SJSA1 (cell line): ENCODE results near the gene PHLDB3. TPM values are rescaled to one million over a fixed set of nuclear protein-coding genes. Genes with fewer than 3 reads are reported as not detected.
A peak's percentile ranks its signal among the peaks of the same experiment; 100 is the strongest.
"Not testable (repeated sequence)": the region's sequence is repeated elsewhere in the genome, so short reads cannot be mapped to it uniquely, and the experiment has no call there.

Experiments used
- DNase-seq, 2 experiments: peaks; one replicate each; pipeline ENCODE4 v3.0.0-alpha.2; 2015 to 2020; ENCODE audit warnings: low spot score in 2 of 2, low read depth in 1 of 2
- H3K27ac ChIP-seq: fragments of 250-450 bp; sonication (Bioruptor Pico); 2 replicates; pipeline ENCODE4 v1.5.1; 2020; ENCODE audit warnings: mild to moderate bottlenecking, moderate library complexity
- H3K27me3 ChIP-seq: fragments of 250-450 bp; sonication (Bioruptor Pico); replicated peaks from 2 replicates; pipeline ENCODE4 v1.5.1; 2020; ENCODE audit warnings: mild to moderate bottlenecking, moderate library complexity
- H3K36me3 ChIP-seq: fragments of 250-450 bp; sonication (Bioruptor Pico); 2 replicates; pipeline ENCODE4 v1.5.1; 2020; ENCODE audit warnings: mild to moderate bottlenecking
- H3K4me1 ChIP-seq: fragments of 250-450 bp; sonication (Bioruptor Pico); replicated peaks from 2 replicates; pipeline ENCODE4 v1.6.1; 2021; ENCODE audit warnings: mild to moderate bottlenecking
- H3K4me3 ChIP-seq: fragments of 250-450 bp; sonication (Bioruptor Pico); 2 replicates; pipeline ENCODE4 v1.5.1; 2020; ENCODE audit warnings: mild to moderate bottlenecking
- H3K9me3 ChIP-seq: fragments of 250-450 bp; sonication (Bioruptor Pico); replicated peaks from 2 replicates; pipeline ENCODE4 v1.5.1; 2020; ENCODE audit warnings: mild to moderate bottlenecking
- total RNA-seq: library from RNA; depleted of rRNA; stranded (reverse); fragments of >200 nt; shearing (Covaris generic); gene quantifications from 2 replicates; pipeline ENCODE4 v1.2.3, GENCODE V29; 2014

PHLDB3 gene
- total RNA-seq, 1 experiment from 2014 or later, result 15.1 TPM

DNA sequence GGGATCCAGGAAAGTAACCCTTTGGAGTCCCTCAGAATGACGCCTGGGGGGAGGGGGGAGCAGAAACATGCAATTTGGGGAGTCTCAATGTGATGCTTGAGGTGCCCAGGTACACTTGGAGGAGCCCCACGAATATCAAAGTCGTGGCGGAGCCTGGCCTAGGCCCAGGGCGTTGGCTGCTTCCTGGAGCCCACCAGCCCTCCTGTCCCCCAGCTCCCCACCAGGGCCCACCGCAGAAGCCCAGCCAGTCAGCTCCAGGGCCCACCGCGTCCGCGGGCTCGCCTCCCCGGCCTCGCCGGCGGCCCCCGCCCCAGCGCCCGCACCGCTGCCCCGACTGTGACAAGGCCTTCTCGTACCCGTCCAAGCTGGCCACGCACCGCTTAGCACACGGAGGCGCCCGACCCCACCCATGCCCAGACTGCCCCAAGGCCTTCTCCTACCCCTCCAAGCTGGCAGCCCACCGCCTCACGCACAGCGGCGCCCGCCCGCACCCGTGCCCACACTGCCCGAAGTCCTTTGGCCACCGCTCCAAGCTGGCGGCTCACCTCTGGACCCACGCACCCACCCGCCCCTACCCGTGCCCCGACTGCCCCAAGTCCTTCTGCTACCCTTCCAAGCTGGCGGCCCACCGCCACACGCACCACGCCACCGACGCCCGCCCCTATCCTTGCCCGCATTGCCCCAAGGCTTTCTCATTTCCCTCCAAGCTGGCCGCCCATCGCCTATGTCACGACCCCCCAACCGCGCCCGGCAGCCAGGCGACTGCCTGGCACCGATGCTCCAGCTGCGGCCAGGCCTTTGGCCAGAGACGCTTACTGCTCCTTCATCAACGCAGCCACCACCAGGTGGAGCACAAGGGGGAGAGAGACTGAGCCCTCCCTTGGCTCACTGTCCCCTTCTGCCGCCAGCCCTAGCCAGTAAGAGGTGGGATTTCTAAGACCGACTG, 30.5 kb upstream of the PHLDB3 start:
- Histone ChIP-seq H3K27me3 (no peaks in the 10 kb centered on the region), H3K27ac (no peak overlapping the region), H3K36me3 (peaks cover 32% of the 10 kb centered on the region), H3K9me3 (no peaks in the 10 kb centered on the region), H3K4me3 (no peak overlapping the region), H3K4me1 (peaks cover 15% of the 10 kb centered on the region)
- DNase-seq, result no peak

- H3K9me3 ChIP-seq, result no peaks in the 10 kb centered on the region
- H3K4me3 ChIP-seq, result no peak overlapping the region
- H3K4me1 ChIP-seq, result peaks cover 15% of the 10 kb centered on the region
- no peak overlapping the region for H3K27ac ChIP-seq
- DNase-seq, result no peak
- H3K27me3 ChIP-seq, result no peaks in the 10 kb centered on the region
- H3K36me3 ChIP-seq, result peaks cover 28% of the 10 kb centered on the region
These were observed 29.8 kb upstream of the PHLDB3 start for GRCh38 chr19:43534305-43534815.

DNA sequence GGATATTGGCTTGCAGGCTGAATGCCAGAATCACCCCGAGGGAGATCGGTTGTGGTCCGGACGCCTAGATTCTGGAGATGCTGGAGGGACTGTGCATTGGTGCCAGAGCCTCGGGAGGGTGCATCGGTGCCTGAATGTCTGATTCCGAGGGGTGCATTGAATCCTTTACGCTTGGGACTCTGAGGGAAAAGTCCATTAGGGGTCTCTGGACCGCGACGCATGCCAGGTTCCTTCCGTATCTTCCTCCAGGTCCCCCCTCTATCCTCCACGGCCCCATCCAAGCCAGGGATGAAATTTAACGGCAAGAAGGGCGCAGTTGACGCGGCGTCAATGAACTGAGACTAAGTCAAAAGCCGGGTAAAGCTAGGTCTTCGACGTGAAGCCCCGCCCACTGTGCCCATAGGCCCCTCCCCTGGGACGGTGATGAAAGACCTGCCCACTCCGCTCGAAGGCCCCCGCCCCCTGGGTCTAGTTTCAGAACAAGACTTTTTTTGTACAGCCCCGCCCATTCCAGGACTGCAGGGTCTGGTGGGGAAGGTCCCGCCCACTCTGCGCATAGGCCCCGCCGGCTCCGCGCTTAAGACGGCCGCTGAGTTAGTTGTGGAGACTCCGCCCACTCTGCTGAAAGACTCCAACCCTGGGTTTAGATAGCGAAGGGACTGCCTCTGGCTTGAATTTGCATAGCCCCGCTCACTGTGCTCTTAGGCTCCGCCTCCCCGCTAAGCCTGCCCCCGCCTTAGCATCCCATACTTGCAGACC, 29.2 kb upstream of the PHLDB3 start:
- peak overlapping the region; percentile 43 for H3K4me3 ChIP-seq
- H3K27me3 ChIP-seq, result no peaks in the 10 kb centered on the region
- DNase-seq, result peak; percentile 98 to 100
- H3K27ac ChIP-seq, result peak overlapping the region; percentile 12; the same call in 1 of the 2 replicates
- no peaks in the 10 kb centered on the region for H3K9me3 ChIP-seq
- peaks cover 22% of the 10 kb centered on the region for H3K36me3 ChIP-seq
- H3K4me1 ChIP-seq, result peaks cover 15% of the 10 kb centered on the region

DNA sequence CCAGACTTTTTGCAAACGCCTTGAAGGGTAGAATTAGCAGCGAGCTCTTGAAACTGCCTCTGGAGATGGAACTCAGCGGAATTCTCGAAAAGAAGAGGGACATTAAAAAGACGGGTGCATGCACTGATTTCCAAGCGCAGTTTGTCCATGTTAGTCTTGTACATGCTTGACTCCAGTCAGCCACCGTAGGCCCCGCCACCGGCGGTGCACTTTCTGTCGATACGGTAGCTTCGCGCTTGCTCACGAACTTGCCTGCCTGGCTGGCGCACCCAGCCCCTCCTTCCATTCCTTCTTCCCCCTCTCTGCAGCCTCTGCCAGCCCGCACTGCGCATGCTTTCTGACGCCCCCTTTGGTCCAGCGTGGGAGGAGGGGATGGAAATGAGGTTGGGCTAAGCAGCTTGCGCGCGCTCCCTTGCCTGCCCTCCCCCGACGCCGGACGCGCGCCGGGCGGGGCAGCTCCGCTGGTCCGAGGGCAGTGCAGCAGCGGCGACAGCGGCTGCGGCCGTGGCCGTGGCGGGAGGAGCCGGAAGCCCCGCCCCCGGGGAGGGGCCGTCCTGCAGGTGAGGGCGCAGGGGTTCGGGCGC, 28.5 kb upstream of the PHLDB3 start, which contains the start of gene ZNF575:
TSS of gene ZNF575 (plus strand) at position 227 of the 584 bp plus-strand sequence. CDS start 1,235 bp downstream, outside the sequence.
- DNase-seq, result peak; percentile 96 to 97
- Histone ChIP-seq H3K27ac (peak within 1 kb of the TSS; percentile 33), H3K4me1 (peaks cover 15% of the 10 kb centered on the region), H3K27me3 (no peaks in the 10 kb centered on the region), H3K4me3 (peak within 1 kb of the TSS; percentile 43), H3K36me3 (peaks cover 15% of the 10 kb centered on the region), H3K9me3 (no peaks in the 10 kb centered on the region)

GRCh38 chr19:43532571-43532961, 28.0 kb upstream of the PHLDB3 start:
- H3K27ac ChIP-seq, result peak overlapping the region; percentile 33
- no peaks in the 10 kb centered on the region for H3K27me3 ChIP-seq
- peaks cover 15% of the 10 kb centered on the region for H3K4me1 ChIP-seq
- peak overlapping the region; percentile 43 for H3K4me3 ChIP-seq
- H3K9me3 ChIP-seq, result no peaks in the 10 kb centered on the region
- H3K36me3 ChIP-seq, result peaks cover 10% of the 10 kb centered on the region
- DNase-seq, result peak in 1 of 2 experiments; percentile 68

- peaks cover 31% of the 10 kb centered on the region for H3K4me1 ChIP-seq
- no peaks in the 10 kb centered on the region for H3K9me3 ChIP-seq
- no peak for DNase-seq
- no peaks in the 10 kb centered on the region for H3K27me3 ChIP-seq
- H3K27ac ChIP-seq, result peak overlapping the region; percentile 55; the same call in 1 of the 2 replicates
- no peak overlapping the region for H3K4me3 ChIP-seq
- no peaks in the 10 kb centered on the region; the same call in 1 of the 2 replicates for H3K36me3 ChIP-seq
These were observed 23.5 kb upstream of the PHLDB3 start for GRCh38 chr19:43527860-43528622.

- H3K27me3 ChIP-seq, result no peaks in the 10 kb centered on the region
- peak within 1 kb of the TSS; percentile 61 for H3K4me3 ChIP-seq
- DNase-seq, result peak; percentile 76 to 79
These were observed 22.6 kb upstream of the PHLDB3 start, which contains the start of gene ETHE1 for GRCh38 chr19:43526884-43527859. TSS of gene ETHE1 (minus strand) at chr19:43527201. CDS start at chr19:43527177, 24 bp downstream.

GRCh38 chr19:43525836-43526771, 21.6 kb upstream of the PHLDB3 start:
- no peak overlapping the region for H3K27ac ChIP-seq
- peak overlapping the region; percentile 61 for H3K4me3 ChIP-seq
- H3K4me1 ChIP-seq, result peaks cover 23% of the 10 kb centered on the region
- no peaks in the 10 kb centered on the region; the same call in 1 of the 2 replicates for H3K36me3 ChIP-seq
- peak in 1 of 2 experiments; percentile 28 for DNase-seq
- H3K27me3 ChIP-seq, result no peaks in the 10 kb centered on the region
- H3K9me3 ChIP-seq, result no peaks in the 10 kb centered on the region

More at GRCh38 chr19:43526884-43527859, 22.6 kb upstream of the PHLDB3 start, which contains the start of gene ETHE1:
- Histone ChIP-seq H3K36me3 (no peaks in the 10 kb centered on the region; the same call in 1 of the 2 replicates), H3K9me3 (no peaks in the 10 kb centered on the region), H3K27ac (peak within 1 kb of the TSS; percentile 55), H3K4me1 (peaks cover 26% of the 10 kb centered on the region)

DNA sequence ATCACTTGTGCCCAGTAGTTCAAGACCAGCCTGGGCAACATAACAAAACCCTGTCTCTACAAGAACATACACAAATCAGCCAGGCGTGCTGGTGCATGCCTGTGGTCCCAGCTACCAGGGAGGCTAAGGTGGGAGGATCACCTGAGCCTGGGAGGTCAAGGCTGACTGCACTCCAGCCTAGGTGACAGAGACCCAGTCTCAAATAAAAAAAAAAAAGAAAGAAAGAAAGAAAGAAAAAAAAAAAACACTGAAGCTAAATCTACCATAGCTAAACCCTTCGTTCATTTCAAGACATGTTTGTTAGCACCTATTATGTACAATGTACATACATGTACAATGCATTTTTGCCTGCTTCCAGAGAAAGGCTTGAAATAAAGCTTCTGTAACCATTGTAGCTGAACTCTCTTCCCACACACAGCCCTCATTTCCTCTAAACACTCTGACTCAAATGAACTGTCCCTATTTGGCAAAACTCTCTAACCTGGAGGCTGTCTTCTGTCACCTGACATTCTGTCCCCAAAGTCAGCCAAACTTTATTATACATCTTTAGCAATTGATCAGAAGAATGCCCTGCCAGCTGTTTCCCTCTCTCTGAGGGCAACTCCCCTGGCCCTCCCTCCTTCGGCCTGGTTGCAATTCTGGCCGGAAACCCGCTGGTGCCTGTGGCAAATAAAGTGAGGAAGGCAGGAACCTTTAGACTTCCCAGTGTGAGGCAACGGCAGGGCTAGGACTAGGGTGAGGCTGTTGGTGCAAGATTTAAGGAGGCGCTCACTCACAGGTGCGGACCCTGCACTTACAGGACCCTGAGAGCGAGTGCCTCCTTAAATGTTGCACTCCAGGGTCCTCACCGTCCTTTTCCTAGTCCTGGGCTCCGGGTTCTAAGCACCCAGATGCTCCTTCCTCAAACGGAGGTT, 20.6 kb upstream of the PHLDB3 start:
- H3K27ac ChIP-seq, result no peak overlapping the region
- no peak for DNase-seq

GRCh38 chr19:43523696-43524095, 19.1 kb upstream of the PHLDB3 start:
- not testable (repeated sequence) for H3K4me3 ChIP-seq, H3K36me3 ChIP-seq, DNase-seq, H3K27me3 ChIP-seq, H3K9me3 ChIP-seq, H3K27ac ChIP-seq
- peaks cover 27% of the 10 kb centered on the region for H3K4me1 ChIP-seq

More for the DNA sequence above, 20.6 kb upstream of the PHLDB3 start:
- H3K4me3 ChIP-seq, result peak overlapping the region; percentile 61; the same call in 1 of the 2 replicates
- H3K36me3 ChIP-seq, result no peaks in the 10 kb centered on the region; the same call in 1 of the 2 replicates
- no peaks in the 10 kb centered on the region for H3K27me3 ChIP-seq
- H3K4me1 ChIP-seq, result peaks cover 23% of the 10 kb centered on the region
- no peaks in the 10 kb centered on the region for H3K9me3 ChIP-seq
